ENCODE results near the gene LIG1. TPM values are rescaled to one million over a fixed set of nuclear protein-coding genes. Genes with fewer than 3 reads are reported as not detected.

Gene LIG1
- total RNA-seq, 4 donors from 2014 or later = 20.8 to 44.2 (median 32.9) TPM

DNA sequence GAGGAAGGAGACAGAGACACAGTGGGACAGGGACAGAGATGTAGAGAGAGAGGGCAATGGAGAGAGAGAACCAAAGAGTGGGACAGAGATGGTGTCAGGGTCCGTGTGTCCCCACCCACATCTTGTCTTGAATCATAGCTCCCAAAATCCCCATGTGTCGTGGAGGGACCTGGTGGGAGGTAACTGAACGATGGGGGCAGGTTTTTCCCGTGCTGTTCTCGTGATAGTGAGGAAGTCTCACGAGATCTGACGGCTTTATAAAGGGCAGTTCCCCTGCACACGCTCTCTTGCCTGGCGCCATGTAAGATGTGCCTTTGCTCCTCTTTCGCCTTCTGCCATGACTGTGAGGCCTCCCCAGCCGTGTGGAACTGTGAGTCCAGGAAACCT is 52.0 kb downstream of the LIG1 start:
- TF ChIP-seq, protein P1, sequence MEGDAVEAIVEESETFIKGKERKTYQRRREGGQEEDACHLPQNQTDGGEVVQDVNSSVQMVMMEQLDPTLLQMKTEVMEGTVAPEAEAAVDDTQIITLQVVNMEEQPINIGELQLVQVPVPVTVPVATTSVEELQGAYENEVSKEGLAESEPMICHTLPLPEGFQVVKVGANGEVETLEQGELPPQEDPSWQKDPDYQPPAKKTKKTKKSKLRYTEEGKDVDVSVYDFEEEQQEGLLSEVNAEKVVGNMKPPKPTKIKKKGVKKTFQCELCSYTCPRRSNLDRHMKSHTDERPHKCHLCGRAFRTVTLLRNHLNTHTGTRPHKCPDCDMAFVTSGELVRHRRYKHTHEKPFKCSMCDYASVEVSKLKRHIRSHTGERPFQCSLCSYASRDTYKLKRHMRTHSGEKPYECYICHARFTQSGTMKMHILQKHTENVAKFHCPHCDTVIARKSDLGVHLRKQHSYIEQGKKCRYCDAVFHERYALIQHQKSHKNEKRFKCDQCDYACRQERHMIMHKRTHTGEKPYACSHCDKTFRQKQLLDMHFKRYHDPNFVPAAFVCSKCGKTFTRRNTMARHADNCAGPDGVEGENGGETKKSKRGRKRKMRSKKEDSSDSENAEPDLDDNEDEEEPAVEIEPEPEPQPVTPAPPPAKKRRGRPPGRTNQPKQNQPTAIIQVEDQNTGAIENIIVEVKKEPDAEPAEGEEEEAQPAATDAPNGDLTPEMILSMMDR (IDR thresholded peaks at IDR 0.05) = no peak
- TF ChIP-seq POLR2A (IDR thresholded peaks at IDR 0.05) = no peak
- H3K4me3 ChIP-seq (ENCODE audit: low read depth, poor library complexity, severe bottlenecking) = no peak overlapping the region
- intact Hi-C loops (cut with DNase I; ENCODE audit: low total_unique reads) = no loop called here
- no peak for DNase-seq (ENCODE audit: low spot score in 2 of 2)
- WGBS, 2 donors = 84 to 86% methylated on average over 11 of the region's 11 CpGs

DNA sequence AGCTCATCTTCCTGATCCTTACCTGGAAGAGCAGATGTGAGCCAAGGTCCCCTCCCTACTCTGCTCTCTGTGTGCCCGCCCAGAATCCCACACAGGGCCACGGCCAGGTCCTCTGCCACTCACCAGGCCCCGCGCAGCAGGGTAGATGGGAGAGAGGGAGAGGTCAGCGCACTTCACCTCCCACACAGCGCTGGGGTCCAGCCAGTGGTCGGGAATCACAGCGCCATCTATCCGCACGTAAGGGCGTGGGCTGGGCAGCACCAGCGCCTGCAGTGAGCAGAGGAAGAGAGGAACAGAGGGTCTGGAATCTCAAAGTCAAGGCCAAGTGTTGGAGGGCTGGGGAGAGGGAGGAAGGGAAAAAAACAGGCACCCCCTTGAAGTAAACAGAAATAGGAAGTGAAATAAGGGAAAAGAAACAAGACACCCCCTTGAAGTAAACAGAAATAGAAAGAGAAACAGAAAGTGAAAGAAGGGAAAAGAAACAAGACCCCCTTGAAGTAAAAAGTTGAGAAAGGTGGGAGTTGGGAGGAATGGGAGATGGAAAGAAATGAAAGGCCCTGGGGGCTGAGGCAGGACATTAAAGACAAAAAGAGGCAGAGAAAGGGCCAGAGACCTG is 52.5 kb downstream of the LIG1 start:
- WGBS, 2 donors = 87 to 95% methylated on average over 12 of the region's 12 CpGs
- no peak overlapping the region for H3K4me3 ChIP-seq (ENCODE audit: low read depth, poor library complexity, severe bottlenecking)
- intact Hi-C loops (cut with DNase I; ENCODE audit: low total_unique reads) = no loop called here
- TF ChIP-seq POLR2A (IDR thresholded peaks at IDR 0.05) = no peak
- TF ChIP-seq, protein P1 (IDR thresholded peaks at IDR 0.05) = no peak
- no peak for DNase-seq (ENCODE audit: low spot score in 2 of 2)

DNA sequence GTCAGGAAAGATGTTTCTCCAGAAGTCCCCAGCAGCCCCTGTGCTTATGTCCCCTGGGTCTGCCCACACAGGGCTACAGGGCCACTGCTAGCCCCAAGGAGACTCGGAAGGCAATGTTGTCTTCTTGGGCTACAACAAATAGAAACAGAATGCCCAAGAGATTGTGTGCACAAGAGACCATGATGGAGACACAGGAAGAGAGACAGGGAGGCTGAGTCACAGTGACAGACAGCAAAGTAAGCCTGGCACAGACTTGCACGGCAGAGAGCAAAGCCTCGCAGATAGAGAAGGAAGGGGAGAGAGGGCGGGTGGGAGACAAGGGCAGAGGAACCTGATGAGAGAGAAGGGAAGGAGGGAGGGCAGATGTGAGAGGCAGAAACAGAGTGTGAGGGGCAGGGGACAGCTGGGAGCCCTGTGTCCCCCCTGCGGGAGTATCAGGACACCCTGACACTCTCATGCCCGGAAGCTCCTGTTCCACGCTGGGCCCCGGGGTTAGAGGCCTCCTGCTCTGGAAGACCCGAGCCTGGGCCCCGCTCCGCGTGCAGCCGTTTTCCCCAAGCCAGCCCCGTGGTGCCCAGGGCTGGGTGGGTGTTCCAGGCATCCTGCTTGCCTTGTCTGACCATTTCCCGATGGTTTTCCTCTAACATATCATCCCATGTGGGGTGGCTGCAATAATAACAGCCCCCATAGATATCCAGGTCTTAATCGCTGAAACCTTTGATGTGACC is 56.8 kb downstream of the LIG1 start:
- intact Hi-C loops (cut with DNase I; ENCODE audit: low total_unique reads) = no loop called here
- no peak overlapping the region for H3K4me3 ChIP-seq (ENCODE audit: low read depth, poor library complexity, severe bottlenecking)
- 81 to 82% methylated on average over 16 of the region's 16 CpGs for WGBS, 2 donors
- DNase-seq (ENCODE audit: low spot score in 2 of 2) = no peak
- TF ChIP-seq, protein P1 (IDR thresholded peaks at IDR 0.05) = no peak
- no peak for TF ChIP-seq POLR2A (IDR thresholded peaks at IDR 0.05)

DNA sequence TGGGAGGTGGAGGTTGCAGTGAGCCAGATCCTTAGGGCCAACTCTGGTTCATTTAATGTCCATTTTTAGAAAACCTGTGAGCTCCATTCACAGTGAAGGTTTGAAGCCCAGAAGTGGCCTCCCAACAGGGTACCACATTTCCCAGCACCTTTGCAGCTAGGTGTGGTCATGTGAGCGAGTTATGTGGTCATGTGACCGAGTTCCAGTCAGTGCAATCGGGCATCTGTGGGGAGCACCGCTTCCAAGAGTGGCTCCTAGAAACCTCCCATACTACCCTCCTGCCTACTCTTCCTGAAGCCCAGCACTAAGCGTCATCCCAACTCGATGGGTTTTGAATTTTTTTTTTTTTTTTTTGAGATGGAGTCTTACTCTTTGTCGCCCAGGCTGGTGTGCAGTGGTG is 58.9 kb downstream of the LIG1 start:
- WGBS, 2 donors = 56% methylated on average over 7 of the region's 7 CpGs
- TF ChIP-seq, protein P1 (IDR thresholded peaks at IDR 0.05) = no peak
- TF ChIP-seq POLR2A (IDR thresholded peaks at IDR 0.05) = no peak
- no peak for DNase-seq (ENCODE audit: low spot score in 2 of 2)
- no peak overlapping the region for H3K4me3 ChIP-seq (ENCODE audit: low read depth, poor library complexity, severe bottlenecking)
- intact Hi-C loops (cut with DNase I; ENCODE audit: low total_unique reads) = no loop called here

DNA sequence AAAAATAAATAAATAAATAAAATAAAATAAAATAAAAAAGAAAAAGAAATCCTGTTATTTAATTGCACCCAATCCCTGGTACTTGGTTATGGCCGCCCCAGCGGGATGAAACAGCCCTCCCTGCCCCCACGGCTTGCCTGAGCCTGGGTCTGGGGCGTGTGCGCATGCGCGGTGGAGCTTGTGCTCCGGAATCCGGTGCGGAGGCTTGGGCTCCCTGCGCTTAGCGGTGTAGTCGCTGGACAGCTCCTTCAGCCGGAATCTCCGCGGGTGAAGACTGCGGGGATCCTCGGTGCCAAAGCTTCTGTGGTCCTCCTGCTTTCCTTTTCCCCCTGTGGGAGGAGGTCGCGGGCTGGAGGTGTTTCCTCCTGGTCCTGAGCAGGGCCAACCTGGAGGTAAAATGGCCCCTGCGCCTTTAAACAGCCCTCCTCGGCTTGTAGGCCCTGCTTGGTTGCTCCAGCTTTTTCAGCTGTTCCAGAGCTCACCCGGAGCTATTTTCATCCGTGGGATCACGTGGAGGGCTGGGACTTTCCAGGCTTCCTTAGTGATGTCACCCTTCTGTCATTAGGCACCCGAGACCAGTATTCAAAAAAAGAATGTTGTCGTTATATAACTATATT is 59.7 kb downstream of the LIG1 start, which contains the start of gene PLA2G4C:
Gene PLA2G4C, minus strand, starts transcription at position 468 of the 617 bp plus-strand sequence. CDS start 4,288 bp downstream, outside the sequence.
- WGBS, 2 donors = 0 to 4% methylated on average over 25 to 27 of the region's 27 CpGs
- intact Hi-C loops (cut with DNase I; ENCODE audit: low total_unique reads) = no loop called here
- H3K4me3 ChIP-seq (ENCODE audit: low read depth, poor library complexity, severe bottlenecking) = peak within 1 kb of the TSS; percentile 28
- no peak for TF ChIP-seq POLR2A (IDR thresholded peaks at IDR 0.05)
- TF ChIP-seq, protein P1 (IDR thresholded peaks at IDR 0.05) = no peak
- peak; percentile 80 to 97 for DNase-seq (ENCODE audit: low spot score in 2 of 2)
